ENCODE results near the gene TMEM208. TPM values are rescaled to one million over a fixed set of nuclear protein-coding genes. Genes with fewer than 3 reads are reported as not detected.

TMEM208 gene
- total and polyA plus RNA-seq, 2 of the 8 experiments (the other 6 are each of a cell fraction or from before 2014, with no cell fraction given) = 37.7 to 100.0 TPM

DNA sequence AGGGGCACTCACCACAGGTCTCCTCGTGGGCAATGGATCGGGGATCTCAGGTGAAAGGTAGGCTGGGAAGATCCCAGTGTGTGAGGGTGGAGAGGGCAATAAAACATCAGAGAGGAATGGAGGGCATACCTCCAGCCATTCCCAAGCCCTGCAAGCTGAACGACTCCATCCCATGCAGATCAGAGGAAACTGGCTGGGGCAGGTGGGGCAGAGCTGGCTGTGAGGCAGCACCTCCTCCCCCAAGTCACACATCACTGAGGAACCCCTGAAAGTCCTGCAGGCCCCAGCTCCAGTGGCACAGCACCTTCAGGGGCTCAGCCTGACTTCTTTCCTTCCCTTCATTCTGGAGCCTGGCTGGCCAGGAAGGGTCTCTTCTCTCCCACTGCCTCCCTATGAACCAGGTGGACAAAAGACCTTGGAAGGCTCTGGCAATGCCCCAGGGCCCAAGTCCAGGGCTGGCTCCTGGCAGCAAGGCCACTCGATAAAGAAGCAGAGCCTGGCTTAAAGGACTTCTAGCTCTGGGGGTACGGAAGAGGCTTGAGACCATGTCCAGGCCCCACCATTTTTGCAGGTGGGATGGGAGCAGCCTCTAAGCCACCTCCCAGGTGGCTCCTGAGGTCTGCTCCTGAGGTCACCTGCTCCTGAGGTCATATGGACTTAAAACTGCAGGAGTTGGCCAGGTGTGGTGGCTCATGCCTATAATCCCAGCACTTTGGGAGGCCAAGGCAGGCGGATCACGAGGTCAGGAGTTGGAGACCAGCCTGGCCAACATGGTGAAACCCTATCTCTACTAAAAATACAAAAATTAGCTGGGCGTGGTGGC is 13.5 kb upstream of the TMEM208 start (continued):
- TF ChIP-seq, protein P1, sequence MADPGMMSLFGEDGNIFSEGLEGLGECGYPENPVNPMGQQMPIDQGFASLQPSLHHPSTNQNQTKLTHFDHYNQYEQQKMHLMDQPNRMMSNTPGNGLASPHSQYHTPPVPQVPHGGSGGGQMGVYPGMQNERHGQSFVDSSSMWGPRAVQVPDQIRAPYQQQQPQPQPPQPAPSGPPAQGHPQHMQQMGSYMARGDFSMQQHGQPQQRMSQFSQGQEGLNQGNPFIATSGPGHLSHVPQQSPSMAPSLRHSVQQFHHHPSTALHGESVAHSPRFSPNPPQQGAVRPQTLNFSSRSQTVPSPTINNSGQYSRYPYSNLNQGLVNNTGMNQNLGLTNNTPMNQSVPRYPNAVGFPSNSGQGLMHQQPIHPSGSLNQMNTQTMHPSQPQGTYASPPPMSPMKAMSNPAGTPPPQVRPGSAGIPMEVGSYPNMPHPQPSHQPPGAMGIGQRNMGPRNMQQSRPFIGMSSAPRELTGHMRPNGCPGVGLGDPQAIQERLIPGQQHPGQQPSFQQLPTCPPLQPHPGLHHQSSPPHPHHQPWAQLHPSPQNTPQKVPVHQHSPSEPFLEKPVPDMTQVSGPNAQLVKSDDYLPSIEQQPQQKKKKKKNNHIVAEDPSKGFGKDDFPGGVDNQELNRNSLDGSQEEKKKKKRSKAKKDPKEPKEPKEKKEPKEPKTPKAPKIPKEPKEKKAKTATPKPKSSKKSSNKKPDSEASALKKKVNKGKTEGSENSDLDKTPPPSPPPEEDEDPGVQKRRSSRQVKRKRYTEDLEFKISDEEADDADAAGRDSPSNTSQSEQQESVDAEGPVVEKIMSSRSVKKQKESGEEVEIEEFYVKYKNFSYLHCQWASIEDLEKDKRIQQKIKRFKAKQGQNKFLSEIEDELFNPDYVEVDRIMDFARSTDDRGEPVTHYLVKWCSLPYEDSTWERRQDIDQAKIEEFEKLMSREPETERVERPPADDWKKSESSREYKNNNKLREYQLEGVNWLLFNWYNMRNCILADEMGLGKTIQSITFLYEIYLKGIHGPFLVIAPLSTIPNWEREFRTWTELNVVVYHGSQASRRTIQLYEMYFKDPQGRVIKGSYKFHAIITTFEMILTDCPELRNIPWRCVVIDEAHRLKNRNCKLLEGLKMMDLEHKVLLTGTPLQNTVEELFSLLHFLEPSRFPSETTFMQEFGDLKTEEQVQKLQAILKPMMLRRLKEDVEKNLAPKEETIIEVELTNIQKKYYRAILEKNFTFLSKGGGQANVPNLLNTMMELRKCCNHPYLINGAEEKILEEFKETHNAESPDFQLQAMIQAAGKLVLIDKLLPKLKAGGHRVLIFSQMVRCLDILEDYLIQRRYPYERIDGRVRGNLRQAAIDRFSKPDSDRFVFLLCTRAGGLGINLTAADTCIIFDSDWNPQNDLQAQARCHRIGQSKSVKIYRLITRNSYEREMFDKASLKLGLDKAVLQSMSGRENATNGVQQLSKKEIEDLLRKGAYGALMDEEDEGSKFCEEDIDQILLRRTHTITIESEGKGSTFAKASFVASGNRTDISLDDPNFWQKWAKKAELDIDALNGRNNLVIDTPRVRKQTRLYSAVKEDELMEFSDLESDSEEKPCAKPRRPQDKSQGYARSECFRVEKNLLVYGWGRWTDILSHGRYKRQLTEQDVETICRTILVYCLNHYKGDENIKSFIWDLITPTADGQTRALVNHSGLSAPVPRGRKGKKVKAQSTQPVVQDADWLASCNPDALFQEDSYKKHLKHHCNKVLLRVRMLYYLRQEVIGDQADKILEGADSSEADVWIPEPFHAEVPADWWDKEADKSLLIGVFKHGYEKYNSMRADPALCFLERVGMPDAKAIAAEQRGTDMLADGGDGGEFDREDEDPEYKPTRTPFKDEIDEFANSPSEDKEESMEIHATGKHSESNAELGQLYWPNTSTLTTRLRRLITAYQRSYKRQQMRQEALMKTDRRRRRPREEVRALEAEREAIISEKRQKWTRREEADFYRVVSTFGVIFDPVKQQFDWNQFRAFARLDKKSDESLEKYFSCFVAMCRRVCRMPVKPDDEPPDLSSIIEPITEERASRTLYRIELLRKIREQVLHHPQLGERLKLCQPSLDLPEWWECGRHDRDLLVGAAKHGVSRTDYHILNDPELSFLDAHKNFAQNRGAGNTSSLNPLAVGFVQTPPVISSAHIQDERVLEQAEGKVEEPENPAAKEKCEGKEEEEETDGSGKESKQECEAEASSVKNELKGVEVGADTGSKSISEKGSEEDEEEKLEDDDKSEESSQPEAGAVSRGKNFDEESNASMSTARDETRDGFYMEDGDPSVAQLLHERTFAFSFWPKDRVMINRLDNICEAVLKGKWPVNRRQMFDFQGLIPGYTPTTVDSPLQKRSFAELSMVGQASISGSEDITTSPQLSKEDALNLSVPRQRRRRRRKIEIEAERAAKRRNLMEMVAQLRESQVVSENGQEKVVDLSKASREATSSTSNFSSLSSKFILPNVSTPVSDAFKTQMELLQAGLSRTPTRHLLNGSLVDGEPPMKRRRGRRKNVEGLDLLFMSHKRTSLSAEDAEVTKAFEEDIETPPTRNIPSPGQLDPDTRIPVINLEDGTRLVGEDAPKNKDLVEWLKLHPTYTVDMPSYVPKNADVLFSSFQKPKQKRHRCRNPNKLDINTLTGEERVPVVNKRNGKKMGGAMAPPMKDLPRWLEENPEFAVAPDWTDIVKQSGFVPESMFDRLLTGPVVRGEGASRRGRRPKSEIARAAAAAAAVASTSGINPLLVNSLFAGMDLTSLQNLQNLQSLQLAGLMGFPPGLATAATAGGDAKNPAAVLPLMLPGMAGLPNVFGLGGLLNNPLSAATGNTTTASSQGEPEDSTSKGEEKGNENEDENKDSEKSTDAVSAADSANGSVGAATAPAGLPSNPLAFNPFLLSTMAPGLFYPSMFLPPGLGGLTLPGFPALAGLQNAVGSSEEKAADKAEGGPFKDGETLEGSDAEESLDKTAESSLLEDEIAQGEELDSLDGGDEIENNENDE (IDR thresholded peaks at IDR 0.05; ENCODE audit: insufficient replicate concordance, low read length) = no peak
- TF ChIP-seq ATF3 (IDR thresholded peaks at IDR 0.05; ENCODE audit: insufficient read depth, low read depth, low read length) = no peak
- no peak for TF ChIP-seq EP300 (IDR thresholded peaks at IDR 0.05; ENCODE audit: borderline replicate concordance in 1 of 2, low read depth in 2 of 2, low read length in 2 of 2)
- TF ChIP-seq SIX5 (IDR thresholded peaks at IDR 0.05; ENCODE audit: low read depth, low read length) = no peak
- no peak for TF ChIP-seq NRF1 (IDR thresholded peaks at IDR 0.05; ENCODE audit: low read depth, low read length)
